Stimulated activated CD4-positive, alpha-beta T cell treated with anti-CD3 and anti-CD28 coated beads, Interleukin-4, amount 100 ng/mL, for 1 hour (primary cell): ENCODE measurements around the gene PPP2R2C.

ENCODE experiments used
- DNase-seq: peaks from one replicate; pipeline ENCODE4 v3.0.0-alpha.2; 2020

Gene PPP2R2C

GRCh38 chr4:6472387-6473263 lies at the start of gene PPP2R2C:
Gene PPP2R2C (minus strand): TSS chr4:6472614. CDS start chr4:6472229, 385 bp downstream.
- no peak for DNase-seq

- no peak for DNase-seq
Observed at GRCh38 chr4:6520978-6521377, 48.6 kb upstream of the PPP2R2C start.

GRCh38 chr4:6520051-6520636 lies 47.7 kb upstream of the PPP2R2C start:
- DNase-seq: no peak

GRCh38 chr4:6517171-6517570 lies 44.8 kb upstream of the PPP2R2C start:
- no peak for DNase-seq

- DNase-seq: no peak
Observed at GRCh38 chr4:6516762-6517161, 44.3 kb upstream of the PPP2R2C start.

- DNase-seq: no peak
Observed at GRCh38 chr4:6516281-6516680, 43.9 kb upstream of the PPP2R2C start.

- no peak for DNase-seq
Observed at GRCh38 chr4:6513678-6514077, 41.3 kb upstream of the PPP2R2C start.

- no peak for DNase-seq
Observed at GRCh38 chr4:6509587-6509986, 37.2 kb upstream of the PPP2R2C start.

- no peak for DNase-seq
Observed at GRCh38 chr4:6507345-6507744, 34.9 kb upstream of the PPP2R2C start.

- no peak for DNase-seq
Observed at GRCh38 chr4:6506616-6507140, 34.3 kb upstream of the PPP2R2C start.

GRCh38 chr4:6504900-6505496 lies 32.6 kb upstream of the PPP2R2C start:
- DNase-seq: no peak

GRCh38 chr4:6502747-6503465 lies 30.5 kb upstream of the PPP2R2C start:
- no peak for DNase-seq

GRCh38 chr4:6502147-6502546 lies 29.7 kb upstream of the PPP2R2C start:
- no peak for DNase-seq

GRCh38 chr4:6501171-6501570 lies 28.8 kb upstream of the PPP2R2C start:
- no peak for DNase-seq

- DNase-seq: no peak
Observed at GRCh38 chr4:6500481-6501140, 28.2 kb upstream of the PPP2R2C start.

GRCh38 chr4:6499238-6499600 lies 26.8 kb upstream of the PPP2R2C start:
- no peak for DNase-seq

- DNase-seq: no peak
Observed at GRCh38 chr4:6498511-6499237, 26.3 kb upstream of the PPP2R2C start.

GRCh38 chr4:6497796-6498195 lies 25.4 kb upstream of the PPP2R2C start:
- DNase-seq: no peak

GRCh38 chr4:6495736-6496135 lies 23.3 kb upstream of the PPP2R2C start:
- no peak for DNase-seq

- DNase-seq: no peak
Observed at GRCh38 chr4:6495296-6495590, 22.8 kb upstream of the PPP2R2C start.

- no peak for DNase-seq
Observed at GRCh38 chr4:6494431-6495295, 22.2 kb upstream of the PPP2R2C start.
